Measurements from ENCODE around the gene ACIN1. TPM values are rescaled to one million over a fixed set of nuclear protein-coding genes. Genes with fewer than 3 reads are reported as not detected.

The ACIN1 gene
- total RNA-seq, 1 experiment from 2014 or later: 179 TPM

- Histone ChIP-seq H3K9me3 (ENCODE audit: control insufficient read depth in 1 of 2, insufficient read depth in 1 of 2, low read depth in 1 of 2, low read length in 2 of 2) (no peaks in the 10 kb centered on the region), H2AFZ (ENCODE audit: low read depth, low read length, poor library complexity, severe bottlenecking) (no peak overlapping the region), H3K9me2 (ENCODE audit: insufficient read depth) (no peaks in the 10 kb centered on the region), H3K9ac (ENCODE audit: low read length) (no peak overlapping the region), H3K4me3 (replicated peaks in 1 of 2; ENCODE audit: low read depth in 1 of 2, low read length in 2 of 2) (no peak overlapping the region), H3K27me3 (ENCODE audit: insufficient read depth, low read length) (no peaks in the 10 kb centered on the region), H3K4me1 (ENCODE audit: control insufficient read depth in 1 of 2, insufficient read depth in 2 of 2, low read length in 2 of 2) (peaks cover 15 to 32% of the 10 kb centered on the region in 2 experiments), H4K20me1 (ENCODE audit: insufficient read depth) (no peaks in the 10 kb centered on the region), H3K36me3 (ENCODE audit: control insufficient read depth in 1 of 2, insufficient read depth in 2 of 2, low read length in 2 of 2) (no peaks in the 10 kb centered on the region), H3K4me2 (ENCODE audit: low read length) (no peak overlapping the region), H3K79me2 (ENCODE audit: insufficient read depth, low read length) (no peaks in the 10 kb centered on the region), H3K27ac (ENCODE audit: low read depth, low read length) (no peak overlapping the region)
- ChIA-PET POLR2A (no interaction called here), CTCF (interaction anchor here (0.8 to 1.3 kb wide), 2 partner anchors 27 to 43 kb away, joined by 3 to 4 read pairs; no protein-coding TSS in a partner anchor), RAD21 (ENCODE audit: low non-redundant PET in 1 of 2, low total read pairs in 2 of 2, uncharacterized antibody in 2 of 2, unreplicated experiment in 2 of 2) (no interaction called here)
- DNase-seq (ENCODE audit: low read depth, low spot score): no peak
- no TSS peak for BruUV-seq (replicated peaks)
- no peak for ATAC-seq
- intact Hi-C loops (cut with micrococcal nuclease): no loop called here
- TF ChIP-seq, protein P1, sequence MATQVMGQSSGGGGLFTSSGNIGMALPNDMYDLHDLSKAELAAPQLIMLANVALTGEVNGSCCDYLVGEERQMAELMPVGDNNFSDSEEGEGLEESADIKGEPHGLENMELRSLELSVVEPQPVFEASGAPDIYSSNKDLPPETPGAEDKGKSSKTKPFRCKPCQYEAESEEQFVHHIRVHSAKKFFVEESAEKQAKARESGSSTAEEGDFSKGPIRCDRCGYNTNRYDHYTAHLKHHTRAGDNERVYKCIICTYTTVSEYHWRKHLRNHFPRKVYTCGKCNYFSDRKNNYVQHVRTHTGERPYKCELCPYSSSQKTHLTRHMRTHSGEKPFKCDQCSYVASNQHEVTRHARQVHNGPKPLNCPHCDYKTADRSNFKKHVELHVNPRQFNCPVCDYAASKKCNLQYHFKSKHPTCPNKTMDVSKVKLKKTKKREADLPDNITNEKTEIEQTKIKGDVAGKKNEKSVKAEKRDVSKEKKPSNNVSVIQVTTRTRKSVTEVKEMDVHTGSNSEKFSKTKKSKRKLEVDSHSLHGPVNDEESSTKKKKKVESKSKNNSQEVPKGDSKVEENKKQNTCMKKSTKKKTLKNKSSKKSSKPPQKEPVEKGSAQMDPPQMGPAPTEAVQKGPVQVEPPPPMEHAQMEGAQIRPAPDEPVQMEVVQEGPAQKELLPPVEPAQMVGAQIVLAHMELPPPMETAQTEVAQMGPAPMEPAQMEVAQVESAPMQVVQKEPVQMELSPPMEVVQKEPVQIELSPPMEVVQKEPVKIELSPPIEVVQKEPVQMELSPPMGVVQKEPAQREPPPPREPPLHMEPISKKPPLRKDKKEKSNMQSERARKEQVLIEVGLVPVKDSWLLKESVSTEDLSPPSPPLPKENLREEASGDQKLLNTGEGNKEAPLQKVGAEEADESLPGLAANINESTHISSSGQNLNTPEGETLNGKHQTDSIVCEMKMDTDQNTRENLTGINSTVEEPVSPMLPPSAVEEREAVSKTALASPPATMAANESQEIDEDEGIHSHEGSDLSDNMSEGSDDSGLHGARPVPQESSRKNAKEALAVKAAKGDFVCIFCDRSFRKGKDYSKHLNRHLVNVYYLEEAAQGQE (IDR thresholded peaks at IDR 0.05; ENCODE audit: low read depth): no peak
- TF ChIP-seq JUND (IDR thresholded peaks at IDR 0.05): no peak
- TF ChIP-seq POLR2A (IDR thresholded peaks at IDR 0.05; ENCODE audit: borderline replicate concordance, extremely low read depth, insufficient read depth, insufficient read length): no peak
- no peak for TF ChIP-seq SP1 (IDR thresholded peaks at IDR 0.05; ENCODE audit: low read depth)
These were observed 81.7 kb downstream of the ACIN1 start for GRCh38 chr14:23013054-23013748.

Measured in HCT116 (cell line).